GM12878 (cell line): ENCODE data around the gene SYNGR3.

ENCODE experiments used
- EZH2 ChIP-seq: IDR thresholded peaks from 2 replicates; pipeline ENCODE4 v1.6.1; 2012; ENCODE audit warnings: low read depth, mild to moderate bottlenecking, control low read depth, inconsistent platforms, low read length, borderline replicate concordance; ENCODE audit not compliant: control insufficient read depth
- KDM1A ChIP-seq: fragments of 200-600 bp; sonication (generic); IDR thresholded peaks from 2 replicates; pipeline ENCODE4 v1.6.1; 2016; ENCODE audit warnings: borderline replicate concordance
- POU2F2 ChIP-seq: IDR thresholded peaks from 3 replicates; pipeline ENCODE4 v1.6.1; 2011; ENCODE audit warnings: low read depth, mild to moderate bottlenecking, low read length, borderline replicate concordance
- TF ChIP-seq, protein P1 (sequence below), 3 experiments: IDR thresholded peaks in 2 of 3; conservative IDR thresholded peaks in 1 of 3; 2 replicates each; pipeline ENCODE4 v1.5.1; 2011; ENCODE audit warnings: low read depth in 3 of 3, low read length in 3 of 3, mild to moderate bottlenecking in 3 of 3, control low read depth in 2 of 3, moderate library complexity in 2 of 3, inconsistent platforms in 1 of 3, mixed read lengths in 1 of 3; ENCODE audit not compliant: control insufficient read depth in 2 of 3, insufficient read depth in 1 of 3; ENCODE audit errors: extremely low read depth in 1 of 3

DNA sequence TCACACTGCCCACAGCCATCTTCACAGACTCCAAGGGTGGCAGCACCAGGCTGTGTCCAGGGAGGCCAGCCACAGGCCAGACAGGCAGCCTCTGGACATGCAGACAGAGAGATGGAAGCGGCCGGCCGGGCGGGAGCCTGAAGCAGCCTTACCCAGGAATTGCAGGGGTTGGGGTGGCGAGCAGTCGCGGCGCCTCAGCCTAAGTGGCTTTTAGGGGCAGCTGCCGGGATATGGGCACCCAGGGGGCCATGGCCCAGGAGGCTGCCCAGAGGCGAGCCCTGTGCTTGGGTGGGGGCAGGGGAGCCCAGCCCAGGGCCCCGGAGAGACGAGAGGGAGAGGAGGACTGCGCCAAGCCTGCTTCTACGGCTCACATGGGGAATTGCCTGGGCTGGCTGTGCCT lies 35.5 kb downstream of the SYNGR3 start:
- TF ChIP-seq KDM1A (no peak), EZH2 (no peak), POU2F2 (no peak)
- TF ChIP-seq, protein P1, sequence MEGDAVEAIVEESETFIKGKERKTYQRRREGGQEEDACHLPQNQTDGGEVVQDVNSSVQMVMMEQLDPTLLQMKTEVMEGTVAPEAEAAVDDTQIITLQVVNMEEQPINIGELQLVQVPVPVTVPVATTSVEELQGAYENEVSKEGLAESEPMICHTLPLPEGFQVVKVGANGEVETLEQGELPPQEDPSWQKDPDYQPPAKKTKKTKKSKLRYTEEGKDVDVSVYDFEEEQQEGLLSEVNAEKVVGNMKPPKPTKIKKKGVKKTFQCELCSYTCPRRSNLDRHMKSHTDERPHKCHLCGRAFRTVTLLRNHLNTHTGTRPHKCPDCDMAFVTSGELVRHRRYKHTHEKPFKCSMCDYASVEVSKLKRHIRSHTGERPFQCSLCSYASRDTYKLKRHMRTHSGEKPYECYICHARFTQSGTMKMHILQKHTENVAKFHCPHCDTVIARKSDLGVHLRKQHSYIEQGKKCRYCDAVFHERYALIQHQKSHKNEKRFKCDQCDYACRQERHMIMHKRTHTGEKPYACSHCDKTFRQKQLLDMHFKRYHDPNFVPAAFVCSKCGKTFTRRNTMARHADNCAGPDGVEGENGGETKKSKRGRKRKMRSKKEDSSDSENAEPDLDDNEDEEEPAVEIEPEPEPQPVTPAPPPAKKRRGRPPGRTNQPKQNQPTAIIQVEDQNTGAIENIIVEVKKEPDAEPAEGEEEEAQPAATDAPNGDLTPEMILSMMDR (IDR thresholded peaks at IDR 0.05 in 2 of 3, conservative IDR thresholded peaks at IDR 0.05 in 1 of 3; ENCODE audit: control insufficient read depth in 2 of 3, extremely low read depth in 1 of 3, insufficient read depth in 1 of 3, low read depth in 3 of 3, low read length in 3 of 3), result no peak
